Fibroblast of pulmonary artery (primary cell): ENCODE data around the gene SUPT3H.
"Not testable (repeated sequence)": the region's sequence is repeated elsewhere in the genome, so short reads cannot be mapped to it uniquely, and the experiment has no call there.

Experiments used
- DNase-seq: peaks from one replicate; pipeline ENCODE4 v3.0.0-alpha.2; 2010; ENCODE audit warnings: low read depth
- H3K4me3 ChIP-seq: replicated peaks from 2 replicates; pipeline ENCODE4 v1.5.1; 2011; ENCODE audit warnings: low read depth, mild to moderate bottlenecking, control low read depth, low read length, moderate library complexity
- TF ChIP-seq, protein P1 (sequence below): IDR thresholded peaks from 2 replicates; pipeline ENCODE4 v1.5.1; 2011; ENCODE audit warnings: mild to moderate bottlenecking, control low read depth, low read length, inconsistent platforms; ENCODE audit errors: missing control alignments

SUPT3H gene

GRCh38 chr6:45075246-45075645 lies 302.5 kb downstream of the SUPT3H start:
- peak; percentile 98 for DNase-seq
- no peak overlapping the region for H3K4me3 ChIP-seq
- TF ChIP-seq, protein P1, sequence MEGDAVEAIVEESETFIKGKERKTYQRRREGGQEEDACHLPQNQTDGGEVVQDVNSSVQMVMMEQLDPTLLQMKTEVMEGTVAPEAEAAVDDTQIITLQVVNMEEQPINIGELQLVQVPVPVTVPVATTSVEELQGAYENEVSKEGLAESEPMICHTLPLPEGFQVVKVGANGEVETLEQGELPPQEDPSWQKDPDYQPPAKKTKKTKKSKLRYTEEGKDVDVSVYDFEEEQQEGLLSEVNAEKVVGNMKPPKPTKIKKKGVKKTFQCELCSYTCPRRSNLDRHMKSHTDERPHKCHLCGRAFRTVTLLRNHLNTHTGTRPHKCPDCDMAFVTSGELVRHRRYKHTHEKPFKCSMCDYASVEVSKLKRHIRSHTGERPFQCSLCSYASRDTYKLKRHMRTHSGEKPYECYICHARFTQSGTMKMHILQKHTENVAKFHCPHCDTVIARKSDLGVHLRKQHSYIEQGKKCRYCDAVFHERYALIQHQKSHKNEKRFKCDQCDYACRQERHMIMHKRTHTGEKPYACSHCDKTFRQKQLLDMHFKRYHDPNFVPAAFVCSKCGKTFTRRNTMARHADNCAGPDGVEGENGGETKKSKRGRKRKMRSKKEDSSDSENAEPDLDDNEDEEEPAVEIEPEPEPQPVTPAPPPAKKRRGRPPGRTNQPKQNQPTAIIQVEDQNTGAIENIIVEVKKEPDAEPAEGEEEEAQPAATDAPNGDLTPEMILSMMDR = no peak

DNA sequence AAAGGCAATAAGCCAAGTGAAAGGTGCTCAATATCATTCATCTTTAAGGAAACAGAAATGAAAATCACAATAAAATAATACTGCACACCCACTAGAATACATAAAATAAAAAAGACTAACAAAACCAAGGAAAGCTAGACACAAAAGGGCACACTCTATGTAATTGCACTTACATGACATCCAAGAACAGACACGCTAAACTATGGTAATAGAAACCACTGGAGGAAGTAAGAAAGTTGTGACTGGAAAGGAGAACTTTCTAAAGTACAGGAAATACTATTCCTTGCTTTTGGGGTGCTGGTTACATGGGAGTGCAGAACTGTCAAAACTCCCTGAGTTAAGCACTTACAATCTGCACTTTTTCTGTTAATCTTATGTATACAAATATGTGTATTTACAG lies 303.3 kb downstream of the SUPT3H start:
- DNase-seq = peak; percentile 22
- TF ChIP-seq, protein P1 = no peak
- no peak overlapping the region for H3K4me3 ChIP-seq

DNA sequence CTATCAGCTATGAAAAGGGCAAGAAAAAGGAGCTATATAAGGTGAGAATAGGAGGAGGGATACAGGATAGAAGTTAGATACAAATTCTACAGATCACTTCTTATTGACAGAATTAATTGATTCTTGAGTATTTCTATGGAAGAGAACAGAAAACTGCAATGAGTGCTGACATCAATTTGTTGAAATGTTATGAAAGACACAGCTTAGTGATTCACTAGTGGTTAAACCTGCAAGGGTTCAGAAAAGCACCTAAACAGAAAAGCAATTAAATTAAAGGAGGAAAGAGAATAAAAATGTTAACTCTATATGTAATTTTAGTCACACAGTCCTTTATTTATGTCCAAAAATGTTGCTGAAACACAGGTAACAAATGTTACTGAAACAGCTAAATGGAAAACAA lies 304.0 kb downstream of the SUPT3H start:
- peak; percentile 23 for DNase-seq
- H3K4me3 ChIP-seq = no peak overlapping the region
- TF ChIP-seq, protein P1 = no peak

- TF ChIP-seq, protein P1 = no peak
- peak; percentile 43 for DNase-seq
- H3K4me3 ChIP-seq = no peak overlapping the region
Observed at GRCh38 chr6:45072673-45073072, 305.1 kb downstream of the SUPT3H start.

- TF ChIP-seq, protein P1 = no peak
- peak; percentile 78 for DNase-seq
- no peak overlapping the region for H3K4me3 ChIP-seq
Observed at GRCh38 chr6:45072016-45072415, 305.7 kb downstream of the SUPT3H start.

GRCh38 chr6:45069091-45069490 lies 308.6 kb downstream of the SUPT3H start:
- no peak for DNase-seq

DNA sequence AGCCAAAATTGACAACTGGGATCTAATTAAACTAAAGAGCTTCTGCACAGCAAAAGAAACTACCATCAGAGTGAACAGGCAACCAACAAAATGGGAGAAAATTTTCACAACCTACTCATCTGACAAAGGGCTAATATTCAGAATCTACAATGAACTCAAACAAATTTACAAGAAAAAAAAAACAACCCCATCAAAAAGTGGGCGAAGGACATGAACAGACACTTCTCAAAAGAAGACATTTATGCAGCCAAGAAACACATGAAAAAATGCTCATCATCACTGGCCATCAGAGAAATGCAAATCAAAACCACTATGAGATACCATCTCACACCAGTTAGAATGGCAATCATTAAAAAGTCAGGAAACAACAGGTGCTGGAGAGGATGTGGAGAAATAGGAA lies 310.3 kb downstream of the SUPT3H start:
- not testable (repeated sequence) for DNase-seq

More at GRCh38 chr6:45069091-45069490, 308.6 kb downstream of the SUPT3H start:
- H3K4me3 ChIP-seq = no peak overlapping the region
- TF ChIP-seq, protein P1 = no peak

DNA sequence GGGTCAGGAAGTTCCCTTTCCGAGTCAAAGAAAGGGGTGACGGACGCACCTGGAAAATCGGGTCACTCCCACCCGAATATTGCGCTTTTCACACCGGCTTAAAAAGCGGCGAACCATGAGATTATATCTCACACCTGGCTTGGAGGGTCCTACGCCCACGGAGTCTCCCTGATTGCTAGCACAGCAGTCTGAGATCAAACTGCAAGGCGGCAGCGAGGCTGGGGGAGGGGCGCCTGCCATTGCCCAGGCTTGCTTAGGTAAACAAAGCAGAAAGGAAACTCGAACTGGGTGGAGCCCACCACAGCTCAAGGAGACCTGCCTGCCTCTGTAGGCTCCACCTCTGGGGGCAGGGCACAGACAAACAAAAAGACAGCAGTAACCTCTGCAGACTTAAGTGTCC lies 315.1 kb downstream of the SUPT3H start:
- H3K4me3 ChIP-seq, DNase-seq: not testable (repeated sequence)

More for the DNA sequence above, 310.3 kb downstream of the SUPT3H start:
- not testable (repeated sequence) for H3K4me3 ChIP-seq
